ENCODE results near the gene INPP4A. TPM values are rescaled to one million over a fixed set of nuclear protein-coding genes. Genes with fewer than 3 reads are reported as not detected.

INPP4A gene
- total and polyA plus RNA-seq, 2 of the 13 experiments (the other 11 are each of a cell fraction or from before 2014, with no cell fraction given), result 10.1 to 10.9 TPM

DNA sequence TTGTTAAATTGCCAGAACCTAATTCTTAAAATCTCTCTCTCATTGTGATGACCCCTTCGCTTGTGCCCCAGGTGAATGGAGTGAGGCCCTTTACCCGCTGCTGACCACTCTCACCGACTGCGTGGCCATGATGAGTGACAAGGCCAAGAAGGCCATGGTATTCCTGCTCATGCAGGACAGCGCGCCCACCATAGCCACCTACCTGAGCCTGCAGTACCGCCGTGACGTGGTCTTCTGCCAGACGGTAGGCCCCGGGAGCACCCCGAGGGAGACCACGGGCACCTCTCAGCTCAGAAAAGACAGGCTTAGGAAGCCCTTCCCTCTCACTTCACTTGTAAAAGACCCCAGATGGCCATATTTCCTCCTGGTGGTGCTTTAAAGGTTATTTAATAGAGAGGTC lies 118.7 kb downstream of the INPP4A start:
- Histone ChIP-seq H4K20me1 (ENCODE audit: insufficient read depth, low read length) (no peaks in the 10 kb centered on the region), H3K4me1 (ENCODE audit: insufficient read depth, low read length) (peaks cover 10% of the 10 kb centered on the region; the same call in 1 of the 2 replicates), H3K27me3 (ENCODE audit: control insufficient read depth in 1 of 2, insufficient read depth in 2 of 2, low read length in 2 of 2) (no peaks in the 10 kb centered on the region), H3K27ac (ENCODE audit: extremely low read length, insufficient read depth, low read length) (no peak overlapping the region), H3K79me2 (ENCODE audit: insufficient read depth, low read length) (no peaks in the 10 kb centered on the region), H3K4me2 (ENCODE audit: low read depth, low read length) (no peak overlapping the region), H3K36me3 (replicated peaks in 1 of 2; ENCODE audit: control insufficient read depth in 1 of 2, insufficient read depth in 2 of 2, low read length in 2 of 2) (peaks cover 13 to 28% of the 10 kb centered on the region in 2 experiments; a peak in 4 of 5 replicates), H3K9ac (ENCODE audit: insufficient read depth, low read depth, low read length) (no peak overlapping the region), H2AFZ (ENCODE audit: low read length) (no peak overlapping the region), H3K9me3 (ENCODE audit: low read length) (no peaks in the 10 kb centered on the region), H3K4me3 (replicated peaks in 1 of 3; ENCODE audit: insufficient read depth in 1 of 3, low read depth in 2 of 3, low read length in 3 of 3) (no peak overlapping the region)
- no TSS peak for BruUV-seq (replicated peaks)
- intact Hi-C loops (cut with micrococcal nuclease; ENCODE audit: unreplicated experiment), result no loop called here
- no peak for FAIRE-seq
- ATAC-seq, result no peak
- ChIA-PET POLR2A (no interaction called here), CTCF (ENCODE audit: low intra/inter-chr PET ratio, low total read pairs) (no interaction called here)
- 95% methylated on average over 13 of the region's 13 CpGs for WGBS (ENCODE audit: low lambda C conversion rate)
- TF ChIP-seq KAT2B (IDR thresholded peaks at IDR 0.05; ENCODE audit: borderline replicate concordance, low read depth, low read length), result no peak
- TF ChIP-seq ZNF225 (CRISPR knock-in tag; IDR thresholded peaks at IDR 0.05), result no peak
- no peak for TF ChIP-seq IRF9 (CRISPR knock-in tag; IDR thresholded peaks at IDR 0.05; ENCODE audit: borderline replicate concordance)
- TF ChIP-seq SMAD3 (CRISPR knock-in tag; IDR thresholded peaks at IDR 0.05), result no peak
- no peak for TF ChIP-seq ERF (CRISPR knock-in tag; IDR thresholded peaks at IDR 0.05)
- TF ChIP-seq POLR2AphosphoS2 (IDR thresholded peaks at IDR 0.05; ENCODE audit: low read depth, low read length), result no peak
- TF ChIP-seq, protein P1, sequence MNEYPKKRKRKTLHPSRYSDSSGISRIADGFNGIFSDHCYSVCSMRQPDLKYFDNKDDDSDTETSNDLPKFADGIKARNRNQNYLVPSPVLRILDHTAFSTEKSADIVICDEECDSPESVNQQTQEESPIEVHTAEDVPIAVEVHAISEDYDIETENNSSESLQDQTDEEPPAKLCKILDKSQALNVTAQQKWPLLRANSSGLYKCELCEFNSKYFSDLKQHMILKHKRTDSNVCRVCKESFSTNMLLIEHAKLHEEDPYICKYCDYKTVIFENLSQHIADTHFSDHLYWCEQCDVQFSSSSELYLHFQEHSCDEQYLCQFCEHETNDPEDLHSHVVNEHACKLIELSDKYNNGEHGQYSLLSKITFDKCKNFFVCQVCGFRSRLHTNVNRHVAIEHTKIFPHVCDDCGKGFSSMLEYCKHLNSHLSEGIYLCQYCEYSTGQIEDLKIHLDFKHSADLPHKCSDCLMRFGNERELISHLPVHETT (CRISPR knock-in tag; conservative IDR thresholded peaks at IDR 0.05), result no peak
- no peak for TF ChIP-seq SRF (IDR thresholded peaks at IDR 0.05; ENCODE audit: low read depth, low read length)
- TF ChIP-seq ZBTB40 (IDR thresholded peaks at IDR 0.05), result no peak
- TF ChIP-seq ZBTB40 (CRISPR knock-in tag; IDR thresholded peaks at IDR 0.05), result no peak
- in situ Hi-C loops (cut with HindIII; ENCODE audit: extremely low pct_ligation_motif_present, low pct_unique_long_range_greater_than_20kb), result no loop called here
- no peak for DNase-seq (ENCODE audit: low spot score)
